HUDEP-2 (cell line): ENCODE data around the gene SLC2A13.

Experiments
- DNase-seq, 76 experiments: peaks; one replicate each; lab custom pipeline; 2025; ENCODE audit not compliant: unreplicated experiment in 76 of 76; lab: John Stamatoyannopoulos, UW

SLC2A13 gene

DNA sequence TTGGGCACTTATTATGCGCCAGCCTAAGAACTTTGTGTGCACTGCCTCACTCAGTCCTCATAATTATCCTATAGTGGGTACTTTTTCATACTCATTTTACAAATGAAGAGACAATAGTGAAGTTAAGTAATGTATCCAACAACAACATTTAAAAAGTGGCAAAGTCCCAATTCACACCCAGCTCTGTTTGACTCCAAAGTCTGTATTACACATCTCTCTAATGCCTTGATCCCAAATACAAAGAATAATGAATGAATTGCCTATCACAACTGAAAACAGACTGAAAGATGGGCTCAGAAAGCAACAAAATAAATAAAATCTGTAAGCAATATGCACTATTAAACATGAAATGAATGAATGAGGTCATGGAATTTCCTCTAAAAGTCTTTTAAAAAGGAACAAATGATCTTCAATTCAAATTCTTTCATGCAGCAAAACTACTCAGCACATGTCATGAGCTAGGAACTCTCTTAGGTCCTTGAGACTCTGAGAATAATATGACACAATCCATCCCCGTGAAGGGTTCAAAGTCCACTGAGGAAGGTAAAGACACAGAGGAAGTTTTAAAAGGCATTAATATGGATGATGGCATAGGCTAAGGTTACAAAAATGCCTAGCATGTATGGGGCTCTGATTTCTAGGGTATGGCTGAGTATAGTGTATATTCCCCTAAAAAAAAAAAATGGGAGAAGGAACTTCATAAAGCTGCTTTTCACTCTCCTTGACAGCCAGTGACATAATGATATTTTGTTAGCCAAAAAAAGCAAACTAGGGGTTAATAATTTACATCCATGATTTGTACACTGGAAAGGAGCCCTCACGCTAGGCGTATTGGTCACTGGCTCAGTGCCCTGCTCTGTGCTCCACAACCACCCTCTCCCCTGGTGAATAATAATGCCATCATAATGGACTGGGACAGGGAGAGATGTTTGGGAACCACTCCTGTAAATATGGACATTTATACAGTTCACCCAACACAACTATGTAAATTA, 103.4 kb downstream of the SLC2A13 start:
- no peak for DNase-seq

DNA sequence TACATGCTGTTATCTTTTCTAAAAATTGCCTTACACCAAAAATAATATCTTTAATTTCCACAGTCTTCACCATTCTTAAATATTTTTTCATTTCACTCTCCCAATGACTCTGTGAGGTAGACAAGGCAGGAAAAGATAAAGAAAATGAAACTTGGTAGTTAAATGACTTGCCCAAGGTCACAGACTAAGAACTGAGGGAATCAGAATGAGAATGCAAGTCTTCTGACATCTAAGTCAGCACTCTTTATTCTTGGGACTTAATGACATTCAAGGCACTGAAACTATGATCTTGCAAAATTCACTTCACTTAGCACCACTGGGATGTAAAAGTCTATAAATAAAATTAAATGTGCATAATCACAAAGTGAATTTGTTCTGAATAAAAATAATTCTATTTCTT, 104.5 kb downstream of the SLC2A13 start:
- no peak for DNase-seq

DNA sequence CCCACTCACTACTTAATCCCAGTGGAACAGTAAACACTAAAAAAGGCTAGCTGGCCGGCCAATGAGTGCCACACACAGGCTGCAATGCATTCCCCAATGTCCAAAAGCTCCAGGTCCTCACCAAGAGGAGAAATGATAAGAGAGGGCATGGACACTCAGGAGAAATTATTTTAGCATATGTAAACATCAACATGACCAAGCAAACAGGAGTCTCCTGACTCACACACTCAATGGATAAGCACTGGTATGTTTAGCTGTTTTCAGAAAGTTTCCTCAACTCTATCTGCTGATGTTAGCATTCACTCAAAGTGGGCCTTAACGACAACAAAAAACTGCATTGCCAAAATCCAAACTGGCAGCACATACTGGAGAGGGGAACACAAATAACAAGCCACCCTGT, 105.0 kb downstream of the SLC2A13 start:
- no peak for DNase-seq

DNA sequence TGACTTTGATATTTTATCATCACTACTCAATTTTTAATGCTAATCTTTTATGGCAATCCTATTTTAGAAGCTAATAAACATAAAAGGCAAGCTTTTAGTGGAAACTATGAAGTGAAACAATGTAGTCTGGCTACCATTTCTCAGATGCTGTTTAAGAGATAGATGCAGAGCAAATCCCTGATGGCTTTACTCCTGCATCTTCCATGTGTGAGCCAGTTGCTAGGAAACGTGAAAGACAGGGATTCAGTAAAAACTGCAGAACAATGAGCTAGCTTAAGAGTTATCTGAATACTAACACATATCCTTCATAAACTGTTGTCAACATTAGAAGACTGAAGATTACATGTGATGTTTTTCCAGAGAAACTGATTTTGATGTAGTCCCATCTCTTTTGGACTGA, 112.6 kb downstream of the SLC2A13 start:
- no peak for DNase-seq

DNA sequence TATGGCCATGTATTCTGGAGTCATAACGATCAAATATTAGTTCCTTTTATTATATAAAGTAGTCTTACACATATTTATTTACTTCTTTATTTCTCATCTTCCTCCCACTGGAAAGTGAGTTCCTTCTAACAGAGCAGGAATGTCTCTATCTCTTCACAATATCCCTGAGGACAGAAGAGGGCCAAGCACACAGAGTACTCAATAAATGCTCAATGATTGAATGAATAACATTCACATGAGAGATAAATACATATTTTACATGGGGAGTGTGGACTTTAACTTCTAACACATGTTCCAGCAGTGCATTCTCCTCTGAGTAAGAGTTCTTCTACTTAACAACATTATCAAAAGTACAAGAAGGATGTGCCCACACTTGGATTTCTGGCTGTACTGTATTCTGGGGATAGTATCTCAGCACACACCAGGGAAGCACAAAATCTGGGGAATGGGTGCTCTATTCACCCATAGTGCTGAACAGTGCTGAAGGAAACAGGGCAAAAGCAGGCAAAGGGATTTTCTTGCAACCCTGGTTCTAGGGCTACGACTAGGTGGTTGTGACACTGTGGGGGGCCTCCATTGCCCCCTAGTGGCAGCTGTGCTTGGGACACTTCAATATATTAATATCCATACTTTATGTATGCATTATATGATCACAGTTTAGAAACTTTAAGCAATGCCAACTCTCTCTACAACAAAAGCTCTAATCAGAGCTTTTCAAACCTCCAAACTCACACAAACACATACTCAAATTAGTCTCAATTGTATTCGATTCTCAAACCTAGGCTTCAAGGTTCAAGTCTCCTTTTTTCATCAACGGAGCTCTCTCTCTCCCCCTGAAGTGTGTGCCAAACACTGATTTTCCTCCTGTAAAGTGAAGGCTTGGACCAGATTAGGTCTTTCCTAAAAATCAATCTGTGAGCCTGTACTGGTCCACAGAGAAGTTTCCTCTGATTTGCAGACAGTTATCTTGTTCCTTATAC, 115.5 kb downstream of the SLC2A13 start:
- DNase-seq, result peak in 46 of 76 experiments; percentile 0 to 47 (median 18)

DNA sequence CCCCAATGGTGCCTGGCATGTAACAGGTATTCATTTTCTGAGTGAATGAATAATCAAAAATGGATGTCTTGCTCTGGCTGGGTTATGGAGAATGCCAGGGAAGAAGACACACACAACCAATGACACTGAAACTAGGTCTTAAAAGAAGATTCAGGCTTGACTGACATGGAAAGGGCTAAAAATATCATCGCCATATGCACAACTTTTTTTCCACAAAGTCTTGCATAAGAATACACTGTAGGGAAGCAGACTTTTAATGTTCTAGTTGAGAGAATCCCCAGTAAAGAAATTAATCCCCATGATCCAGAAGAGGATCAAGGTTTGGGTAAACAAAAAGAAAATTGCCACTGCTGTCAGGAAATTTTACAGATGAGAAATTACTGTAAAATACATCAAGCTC, 116.4 kb downstream of the SLC2A13 start:
- no peak for DNase-seq

DNA sequence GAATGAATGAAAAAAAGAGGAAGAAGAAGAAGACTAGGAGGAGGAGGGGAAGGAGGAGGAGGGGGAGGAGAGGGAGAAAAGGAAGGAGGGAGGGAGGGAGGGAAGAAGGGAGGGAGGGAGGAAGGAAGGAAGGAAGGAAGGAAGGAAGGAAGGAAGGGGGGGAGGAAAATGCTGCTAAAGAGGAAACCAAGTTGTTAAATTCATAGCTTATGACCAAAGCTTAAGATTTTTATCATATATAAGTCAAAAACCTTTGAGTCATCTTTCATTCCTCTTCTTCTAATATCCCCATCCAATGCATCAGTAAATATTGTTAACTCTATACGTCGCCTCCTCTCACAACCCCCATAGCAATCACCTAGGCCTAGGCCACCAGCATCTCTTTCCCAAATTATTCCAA, 117.3 kb downstream of the SLC2A13 start:
- no peak for DNase-seq

DNA sequence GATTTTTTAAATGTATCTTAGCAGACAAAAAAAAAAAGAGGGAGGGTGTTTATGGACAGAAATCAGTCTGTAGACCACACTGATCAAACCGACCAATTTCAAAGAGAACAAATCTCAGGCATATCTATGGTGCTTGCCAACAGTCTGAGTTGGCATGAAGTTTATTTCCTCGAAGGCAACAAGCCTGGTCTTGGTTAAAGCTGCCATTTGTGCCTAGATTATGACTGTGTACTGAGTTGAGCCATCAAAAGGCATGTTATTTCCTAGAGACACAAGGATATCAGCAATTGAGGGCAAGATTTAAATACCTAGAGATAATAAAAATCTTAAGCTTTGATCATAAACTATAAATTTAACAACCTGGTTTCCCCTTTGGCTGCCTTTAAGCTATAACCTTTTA, 119.2 kb downstream of the SLC2A13 start:
- no peak for DNase-seq

DNA sequence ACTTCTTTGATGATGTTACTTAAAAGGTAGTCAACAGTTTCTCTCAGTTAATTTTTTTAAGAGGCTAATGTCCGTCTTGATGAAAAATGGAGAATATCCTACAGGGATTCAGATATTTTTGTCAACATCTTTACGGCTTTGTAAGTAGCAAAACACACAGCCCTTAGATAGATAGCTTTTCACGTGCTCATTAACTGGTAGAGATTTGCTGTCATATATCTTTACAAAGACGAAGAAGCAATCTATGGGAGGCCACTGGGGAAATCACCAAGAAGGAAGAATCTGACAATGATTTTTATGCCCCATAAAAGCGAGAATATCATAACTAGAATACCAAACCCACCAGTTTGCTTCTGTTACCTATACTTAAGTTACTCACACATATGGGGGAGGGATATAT, 121.2 kb downstream of the SLC2A13 start:
- DNase-seq, result no peak

DNA sequence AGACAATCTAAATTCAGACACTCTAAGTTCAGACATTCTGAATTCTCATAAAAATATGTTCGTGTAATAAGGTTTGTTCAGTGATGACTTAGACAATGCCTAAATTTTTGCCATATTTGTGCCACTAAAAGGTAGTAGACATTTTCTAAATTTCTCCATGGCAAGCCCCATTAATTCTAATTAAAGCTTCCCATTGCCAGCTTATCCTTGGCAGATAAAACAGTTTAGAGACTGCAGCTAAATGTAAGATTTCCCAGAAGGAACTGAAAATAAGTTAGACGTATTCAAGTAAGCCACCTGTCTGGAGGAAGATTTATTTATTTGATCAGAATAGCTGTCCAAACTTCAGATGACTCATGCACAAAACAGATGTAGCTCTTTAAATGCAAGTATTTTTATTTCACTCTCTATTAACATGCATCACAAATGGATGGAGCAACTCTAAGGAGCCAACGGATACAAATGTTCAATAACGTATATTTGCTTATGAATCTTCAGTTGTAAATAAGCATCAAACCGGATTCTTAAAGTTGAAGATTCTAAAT, 130.4 kb downstream of the SLC2A13 start:
- no peak for DNase-seq

DNA sequence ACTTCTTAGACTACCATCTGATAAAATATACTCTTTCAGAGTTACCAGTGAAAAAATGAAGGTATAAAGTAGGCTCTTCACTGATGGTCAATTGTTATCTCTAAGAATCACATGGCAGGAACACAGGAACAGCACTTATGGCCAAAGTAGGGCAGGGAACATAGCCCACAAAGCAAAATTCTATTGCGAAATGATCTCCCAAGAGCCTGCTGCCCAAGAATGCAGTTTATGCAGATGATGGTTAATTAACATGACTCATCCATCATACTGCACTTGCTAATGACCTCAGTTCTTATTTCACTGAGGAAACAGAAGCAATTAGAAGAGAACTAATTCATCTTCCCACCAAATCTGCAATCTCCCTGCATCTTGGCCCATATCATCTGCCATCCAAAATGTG, 133.8 kb downstream of the SLC2A13 start:
- DNase-seq, result peak in 2 of 76 experiments; percentile 1 to 7

DNA sequence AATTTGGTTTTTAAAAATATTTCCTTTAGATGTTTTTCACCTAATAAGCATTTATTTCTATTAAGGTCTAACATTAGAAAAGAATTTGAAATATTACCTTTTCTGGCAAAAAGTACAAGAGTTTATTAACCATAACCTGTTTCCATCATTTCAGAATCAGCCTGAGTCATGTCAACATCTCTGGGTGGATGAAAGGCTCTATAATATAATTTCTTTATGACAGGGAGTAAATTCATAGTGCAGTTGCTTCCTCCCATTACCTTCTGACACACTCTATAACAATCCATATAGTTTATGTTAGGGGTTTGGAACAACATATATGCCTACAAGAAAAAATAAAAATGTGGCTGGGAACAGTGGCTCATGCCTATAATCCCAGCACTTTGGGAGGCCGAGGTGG, 134.5 kb downstream of the SLC2A13 start:
- no peak for DNase-seq

DNA sequence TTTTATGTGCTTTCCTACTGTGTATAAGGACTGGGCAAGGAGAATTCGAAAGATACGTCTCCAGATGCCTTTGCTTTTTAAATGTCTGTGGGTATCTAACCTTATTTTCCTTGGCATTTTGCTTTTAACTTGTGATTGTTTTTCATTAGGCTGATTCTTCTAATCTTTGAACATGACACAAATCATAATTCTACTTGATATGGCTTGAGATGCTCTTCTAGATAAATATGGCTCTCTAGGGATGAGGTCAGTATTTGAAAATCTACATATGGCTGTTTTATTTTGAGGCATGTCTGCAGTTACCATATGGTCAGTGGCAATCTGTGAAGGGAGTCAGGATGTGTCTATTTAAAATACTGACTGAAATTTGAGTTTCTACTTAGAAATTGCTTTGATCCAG, 139.2 kb downstream of the SLC2A13 start:
- DNase-seq, result no peak

DNA sequence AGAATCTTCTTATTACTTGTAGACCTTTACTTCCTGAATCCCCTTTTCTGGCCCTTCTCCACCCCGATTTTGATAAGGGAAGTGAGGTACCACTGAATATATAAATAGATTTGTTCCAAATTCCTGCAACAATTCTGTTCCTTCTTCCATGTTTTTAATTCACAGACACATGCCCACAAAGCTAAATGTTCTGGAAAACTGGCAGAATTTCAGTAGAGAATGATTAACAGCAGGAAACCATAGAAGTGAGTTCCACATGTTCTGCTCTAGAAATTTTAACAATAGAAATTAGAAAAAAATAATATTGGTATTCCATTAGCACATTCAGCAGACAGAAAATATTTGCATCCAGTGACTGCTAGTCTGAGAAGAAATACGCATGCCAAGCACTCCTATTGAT, 139.6 kb downstream of the SLC2A13 start:
- no peak for DNase-seq

DNA sequence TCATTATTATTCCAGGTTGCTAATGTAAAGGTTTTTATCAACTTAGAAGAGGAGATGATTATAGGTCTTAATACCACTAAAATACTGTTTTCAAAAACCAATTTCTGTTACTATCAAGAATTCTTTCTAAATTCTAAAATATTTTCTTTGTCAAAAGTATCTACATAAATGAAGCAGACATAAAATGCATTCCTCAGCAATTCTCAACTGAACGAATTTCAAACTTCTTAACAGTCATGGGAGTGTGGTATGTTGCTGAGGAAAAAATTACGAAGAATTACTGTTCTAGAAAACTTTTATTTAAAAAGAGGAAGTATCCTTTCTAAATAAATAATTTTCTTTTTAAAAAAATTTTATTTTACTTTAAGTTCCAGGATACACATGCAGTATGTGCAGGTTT, 146.4 kb downstream of the SLC2A13 start:
- DNase-seq, result no peak

DNA sequence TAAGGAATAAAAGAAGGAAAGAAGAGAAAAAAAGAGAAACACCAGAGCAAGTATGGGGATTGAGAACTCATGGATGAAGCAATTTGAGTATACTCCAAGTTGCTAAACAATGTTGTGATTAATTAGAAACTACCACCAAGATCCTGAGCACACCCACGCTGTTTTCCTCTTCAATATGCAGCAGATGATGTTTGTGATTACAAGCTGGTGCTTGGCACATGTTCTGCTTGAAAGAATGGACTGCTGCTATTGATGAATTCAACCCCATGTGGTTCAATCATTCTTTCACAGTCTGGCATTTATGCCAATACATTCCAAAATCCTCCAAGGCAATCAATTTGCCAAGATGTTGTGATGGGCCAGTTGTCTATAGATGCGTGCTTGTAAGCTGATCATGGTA, 146.8 kb downstream of the SLC2A13 start:
- DNase-seq, result no peak

DNA sequence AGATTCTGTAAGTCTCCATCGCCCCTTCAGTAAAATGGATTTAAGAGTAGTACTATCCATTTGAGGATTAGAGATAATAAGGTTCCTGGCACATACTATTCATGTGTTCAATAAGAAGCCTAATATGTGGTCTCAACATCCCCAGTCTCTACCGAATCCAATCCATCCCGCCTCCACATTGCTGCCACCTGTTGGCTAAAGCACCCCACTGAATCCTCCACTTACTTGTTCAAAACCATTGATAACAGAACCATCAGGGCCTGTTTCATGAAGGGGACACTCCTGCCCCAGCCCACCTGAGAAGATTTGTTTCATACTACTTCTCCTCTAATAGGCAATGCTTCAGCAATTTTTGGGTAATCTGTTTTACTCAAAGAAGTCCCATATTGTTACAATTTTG, 147.5 kb downstream of the SLC2A13 start:
- DNase-seq, result no peak

DNA sequence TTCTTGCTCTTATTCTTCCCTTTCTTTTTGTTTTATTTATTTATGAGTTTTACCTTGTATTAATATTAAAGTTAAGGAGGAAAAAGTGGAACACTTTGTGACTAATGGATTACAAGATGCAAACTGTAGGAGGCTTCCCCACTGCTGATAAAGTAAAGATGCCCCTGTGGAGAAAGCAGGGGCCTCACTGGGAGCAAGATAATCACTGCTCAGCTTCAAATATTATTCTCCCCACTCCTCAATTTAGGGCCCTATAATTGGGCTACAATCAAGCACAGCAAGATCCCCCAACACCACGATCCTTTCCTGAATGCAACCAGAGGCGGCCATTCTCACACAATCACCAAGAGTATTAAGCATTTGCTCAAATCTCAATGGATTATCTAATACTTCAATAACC, 149.2 kb downstream of the SLC2A13 start:
- DNase-seq, result no peak

DNA sequence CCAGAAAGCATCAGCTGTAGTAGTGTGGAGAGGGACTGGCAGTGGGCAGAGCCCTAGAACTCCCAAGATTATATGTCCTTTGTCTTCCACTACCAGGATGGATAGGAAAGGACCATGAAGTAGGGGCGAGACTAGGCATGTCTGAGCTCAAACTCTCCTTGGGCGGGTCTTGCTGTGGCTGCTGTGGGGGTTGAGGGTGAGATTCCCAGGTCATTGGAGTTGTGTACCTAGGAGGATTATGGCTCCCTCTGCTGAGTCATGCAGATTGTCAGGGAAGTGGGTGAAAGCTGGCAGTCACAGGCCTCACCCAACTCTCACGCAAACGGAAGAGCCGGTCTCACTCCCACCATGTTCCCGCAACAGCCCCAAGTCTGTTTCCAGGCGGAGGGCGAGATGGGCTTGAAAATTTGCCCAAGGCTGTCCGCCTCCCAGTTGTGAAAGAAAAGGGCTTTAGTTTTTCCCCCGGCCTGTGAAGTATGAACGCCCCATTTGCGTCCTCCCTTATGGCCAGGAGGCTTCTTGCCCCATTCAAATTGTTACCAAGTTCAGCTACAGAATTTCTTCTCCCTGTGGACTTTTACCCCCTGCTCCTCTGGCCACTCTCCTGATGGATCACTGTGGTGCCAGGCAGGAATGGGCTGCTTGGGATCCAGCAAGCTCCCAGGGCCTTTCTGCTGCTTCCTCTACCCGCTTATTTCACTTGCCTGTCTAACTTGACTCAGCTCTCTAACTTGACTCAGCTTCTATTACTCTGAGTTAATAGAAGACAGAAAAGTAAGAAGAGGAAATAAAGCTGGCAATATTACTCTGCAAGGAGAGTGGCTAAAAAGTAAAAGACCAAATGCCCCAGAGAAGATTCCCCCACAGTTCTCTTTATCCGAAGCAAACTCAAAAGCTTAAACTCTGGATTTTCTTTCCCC, 159.3 kb downstream of the SLC2A13 start:
- no peak for DNase-seq

DNA sequence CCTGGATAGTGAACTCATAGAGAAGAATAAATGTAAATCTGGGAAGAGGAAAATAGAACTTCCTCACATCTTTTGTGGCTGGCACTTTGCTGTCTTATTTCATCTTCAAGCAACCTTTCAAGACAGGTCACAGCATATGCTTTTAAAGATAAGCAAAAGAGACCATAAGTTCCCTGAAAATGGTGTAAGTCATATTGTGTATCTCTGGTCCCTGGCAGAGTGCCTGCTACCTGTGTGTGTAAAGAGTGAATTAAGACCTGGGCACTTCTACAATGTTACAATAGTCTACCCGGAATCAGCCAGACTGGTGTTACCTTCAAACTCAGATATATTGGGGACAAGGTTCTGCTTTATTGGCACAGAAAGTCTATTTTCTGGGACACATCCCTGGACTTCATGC, 168.8 kb downstream of the SLC2A13 start:
- DNase-seq, result no peak
